ENCODE data around the gene CAPN10.

Gene CAPN10

DNA sequence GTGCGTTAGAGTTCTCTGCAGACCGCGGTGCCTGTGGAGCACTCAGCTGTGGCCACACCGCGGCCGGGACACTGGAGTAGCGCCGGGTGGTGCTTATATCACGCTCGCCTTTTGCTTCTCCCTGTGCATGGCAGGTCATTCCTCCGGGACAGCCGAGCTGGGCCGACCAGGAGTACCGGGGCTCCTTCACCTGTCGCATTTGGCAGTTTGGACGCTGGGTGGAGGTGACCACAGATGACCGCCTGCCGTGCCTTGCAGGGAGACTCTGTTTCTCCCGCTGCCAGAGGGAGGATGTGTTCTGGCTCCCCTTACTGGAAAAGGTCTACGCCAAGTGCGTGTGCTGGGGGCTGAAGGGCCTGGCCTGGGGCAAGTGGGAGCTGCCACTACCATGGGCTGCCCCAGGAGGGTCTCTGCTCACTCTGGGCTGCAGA lies 4.2 kb downstream of the CAPN10 start:
- no peak for DNase-seq

DNA sequence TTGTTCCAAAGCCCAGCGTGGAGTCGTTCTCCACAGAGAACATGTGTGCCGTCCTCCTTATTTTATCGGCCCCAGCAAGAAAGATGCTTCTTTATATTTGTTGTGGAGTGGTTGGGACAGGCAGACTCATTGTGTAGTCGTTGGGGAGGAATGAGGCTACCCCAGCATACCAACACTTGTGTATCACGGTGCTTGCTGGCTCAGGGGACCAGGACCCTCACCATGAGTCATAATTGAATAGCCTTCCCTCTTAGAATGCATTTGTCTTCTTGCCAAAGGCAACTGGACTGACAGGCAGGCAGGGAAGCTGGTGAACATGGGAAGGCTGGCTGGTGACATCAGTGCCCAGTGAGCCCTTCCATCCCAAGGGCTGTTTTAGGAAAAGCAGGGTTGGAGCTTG lies 4.7 kb downstream of the CAPN10 start:
- DNase-seq = no peak

DNA sequence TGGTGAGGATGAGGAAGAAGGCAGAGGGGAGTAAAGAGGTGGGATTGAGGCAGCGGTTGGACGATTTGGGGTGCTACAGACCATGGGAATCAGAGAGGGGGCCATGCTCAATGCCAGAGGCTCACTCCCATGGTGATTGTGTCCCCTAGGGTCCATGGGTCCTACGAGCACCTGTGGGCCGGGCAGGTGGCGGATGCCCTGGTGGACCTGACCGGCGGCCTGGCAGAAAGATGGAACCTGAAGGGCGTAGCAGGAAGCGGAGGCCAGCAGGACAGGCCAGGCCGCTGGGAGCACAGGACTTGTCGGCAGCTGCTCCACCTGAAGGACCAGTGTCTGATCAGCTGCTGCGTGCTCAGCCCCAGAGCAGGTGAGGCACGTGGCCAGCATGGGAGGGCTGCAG lies 5.2 kb downstream of the CAPN10 start:
- no peak for DNase-seq

DNA sequence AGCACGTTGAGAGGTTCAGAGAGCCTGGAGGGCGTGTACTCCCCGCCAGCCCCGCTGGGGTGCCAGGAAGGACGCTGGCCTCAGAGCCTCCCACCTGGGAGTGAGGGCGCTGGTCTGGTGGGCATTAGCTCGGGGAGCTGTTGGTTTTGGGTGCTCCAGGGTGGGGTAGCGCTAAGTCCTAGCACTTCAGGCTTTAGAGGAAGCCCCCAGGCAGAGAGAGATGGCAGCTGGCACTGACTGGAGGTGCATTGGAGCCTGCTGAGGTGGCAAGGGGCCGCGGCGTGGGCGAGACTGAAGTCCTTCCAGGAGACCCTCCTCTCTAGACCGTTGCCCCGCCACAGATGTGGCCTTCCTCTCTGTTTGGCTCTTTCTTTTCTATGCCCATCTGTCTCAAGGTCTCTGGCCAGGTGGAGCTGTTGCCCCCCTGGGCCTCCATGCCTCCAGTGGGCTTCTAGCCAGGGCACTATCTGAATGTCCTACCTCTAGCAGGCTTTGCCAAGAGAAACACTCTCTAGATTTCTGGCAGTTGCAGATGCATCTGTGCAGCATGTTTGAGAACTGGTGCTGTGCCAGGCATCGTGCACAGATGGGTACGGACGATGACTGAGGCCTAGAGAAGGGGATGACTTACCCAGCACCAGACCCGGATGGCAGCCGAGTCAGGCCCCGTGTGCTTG lies 6.6 kb downstream of the CAPN10 start:
- DNase-seq = no peak

DNA sequence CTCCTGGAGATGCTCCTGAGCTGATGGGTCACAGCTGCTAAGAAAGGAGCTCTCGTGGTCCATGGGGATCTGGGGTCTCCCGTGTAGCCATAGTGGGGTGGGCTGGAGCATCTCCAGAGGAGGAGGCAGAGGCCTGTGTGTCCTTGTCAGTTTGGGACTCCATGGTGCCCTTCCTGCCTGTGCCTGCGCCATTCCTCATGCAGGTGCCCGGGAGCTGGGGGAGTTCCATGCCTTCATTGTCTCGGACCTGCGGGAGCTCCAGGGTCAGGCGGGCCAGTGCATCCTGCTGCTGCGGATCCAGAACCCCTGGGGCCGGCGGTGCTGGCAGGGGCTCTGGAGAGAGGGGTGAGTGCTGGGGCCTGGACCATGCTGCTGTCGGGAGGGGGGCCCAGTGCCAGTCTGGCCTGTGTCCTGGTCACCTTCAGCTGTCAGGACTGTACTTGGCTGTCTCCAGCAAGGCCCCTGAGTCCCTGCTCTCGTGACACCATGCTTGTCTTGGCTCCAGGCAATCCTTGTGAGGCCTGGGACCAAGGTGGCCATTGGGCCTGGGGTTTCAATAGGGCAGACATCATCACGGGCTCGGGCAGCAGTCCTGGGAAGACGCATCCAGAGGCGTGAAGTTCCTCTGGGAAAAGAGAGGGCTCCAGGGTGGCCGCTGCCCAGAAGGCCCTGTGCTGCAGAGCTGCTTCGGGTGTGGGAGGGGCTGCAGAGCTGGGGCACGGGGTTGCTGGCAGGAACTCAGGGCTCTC lies 7.3 kb downstream of the CAPN10 start:
- no peak for DNase-seq

DNA sequence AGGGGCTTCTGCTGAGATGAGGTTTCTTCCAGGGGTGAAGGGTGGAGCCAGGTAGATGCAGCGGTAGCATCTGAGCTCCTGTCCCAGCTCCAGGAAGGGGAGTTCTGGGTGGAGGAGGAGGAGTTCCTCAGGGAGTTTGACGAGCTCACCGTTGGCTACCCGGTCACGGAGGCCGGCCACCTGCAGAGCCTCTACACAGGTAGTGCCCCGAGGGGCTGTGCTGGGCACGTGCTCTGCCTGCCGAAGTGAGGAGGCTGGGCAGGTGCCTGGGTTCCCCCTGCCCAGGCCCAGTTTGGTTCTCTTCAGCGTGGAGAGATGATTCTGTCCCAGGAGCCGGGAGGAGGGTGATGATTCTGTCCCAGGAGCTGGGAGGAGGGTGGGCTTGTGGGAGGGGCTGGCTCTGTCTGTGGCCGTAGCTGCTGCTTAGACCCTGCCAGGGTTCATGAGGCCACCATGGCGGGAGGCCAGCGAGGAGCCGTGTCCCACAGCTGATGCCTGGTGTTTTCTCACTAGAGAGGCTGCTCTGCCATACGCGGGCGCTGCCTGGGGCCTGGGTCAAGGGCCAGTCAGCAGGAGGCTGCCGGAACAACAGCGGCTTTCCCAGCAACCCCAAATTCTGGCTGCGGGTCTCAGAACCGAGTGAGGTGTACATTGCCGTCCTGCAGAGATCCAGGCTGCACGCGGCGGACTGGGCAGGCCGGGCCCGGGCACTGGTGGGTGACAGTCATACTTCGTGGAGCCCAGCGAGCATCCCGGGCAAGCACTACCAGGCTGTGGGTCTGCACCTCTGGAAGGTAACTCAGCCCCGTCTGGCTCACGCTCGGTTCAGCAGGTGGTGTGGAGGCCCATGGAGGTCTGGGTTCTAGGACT lies 8.2 kb downstream of the CAPN10 start:
- no peak for DNase-seq

DNA sequence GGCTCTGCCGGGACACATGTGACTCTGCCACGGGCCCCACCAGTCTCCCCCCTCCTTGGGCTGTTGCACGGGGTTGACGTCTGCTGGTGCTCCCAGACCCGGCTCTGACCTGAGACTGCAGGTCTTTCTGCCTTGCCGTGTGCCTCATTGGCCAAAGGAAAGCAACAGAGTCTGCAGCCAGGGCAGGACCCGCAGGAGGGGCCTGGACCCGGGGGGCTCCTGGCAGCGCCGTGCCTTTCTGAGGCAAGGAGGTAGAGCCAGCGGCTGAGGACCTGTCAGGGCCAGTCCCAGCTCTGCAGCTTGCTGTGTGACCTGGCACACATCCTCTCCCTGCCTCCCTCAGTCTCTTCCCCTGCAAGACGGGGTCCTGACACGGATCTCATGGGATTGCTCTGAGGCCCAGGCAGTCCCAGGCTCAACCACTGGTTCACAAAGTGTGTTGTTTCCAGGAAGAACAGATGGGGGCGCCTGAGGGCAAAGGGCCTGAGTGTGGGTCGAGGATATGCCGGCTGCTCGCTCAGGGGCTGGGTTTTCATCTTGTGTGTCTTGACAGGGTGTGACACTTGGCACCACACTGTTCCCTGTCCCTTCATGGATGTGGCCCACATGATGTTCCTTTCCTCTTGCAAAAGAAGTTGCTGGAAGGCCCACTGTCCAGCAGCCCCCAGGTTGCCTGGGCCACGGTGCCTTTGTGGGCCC lies 9.0 kb downstream of the CAPN10 start:
- DNase-seq = no peak

DNA sequence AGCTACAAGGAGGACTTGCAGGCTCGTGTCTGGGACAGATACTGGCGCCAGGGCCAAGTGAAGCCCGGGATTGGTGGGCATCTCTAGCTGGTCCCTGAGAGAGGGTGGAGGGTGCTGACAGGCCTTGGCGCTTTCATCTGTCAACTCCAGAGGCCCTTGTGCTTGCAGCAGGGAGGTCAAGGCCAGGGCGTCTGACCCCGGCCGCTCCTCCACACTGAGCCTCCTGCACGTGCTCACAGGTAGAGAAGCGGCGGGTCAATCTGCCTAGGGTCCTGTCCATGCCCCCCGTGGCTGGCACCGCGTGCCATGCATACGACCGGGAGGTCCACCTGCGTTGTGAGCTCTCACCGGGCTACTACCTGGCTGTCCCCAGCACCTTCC lies 9.5 kb downstream of the CAPN10 start:
- no peak for DNase-seq

DNA sequence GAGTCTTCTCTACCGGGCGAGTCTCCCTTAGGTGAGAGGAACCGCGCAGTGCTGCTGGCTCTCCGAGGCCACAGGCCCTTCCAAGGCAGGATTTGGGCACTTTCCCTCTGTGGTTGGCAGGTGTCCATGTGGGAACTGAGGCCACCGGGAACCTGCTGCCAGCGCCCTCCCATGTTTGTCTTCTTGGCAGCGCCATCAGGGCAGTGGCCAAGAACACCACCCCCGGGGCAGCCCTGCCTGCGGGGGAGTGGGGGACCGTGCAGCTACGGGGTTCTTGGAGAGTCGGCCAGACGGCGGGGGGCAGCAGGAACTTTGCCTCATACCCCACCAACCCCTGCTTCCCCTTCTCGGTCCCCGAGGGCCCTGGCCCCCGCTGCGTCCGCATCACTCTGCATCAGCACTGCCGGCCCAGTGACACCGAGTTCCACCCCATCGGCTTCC lies 10.0 kb downstream of the CAPN10 start:
- no peak for DNase-seq

DNA sequence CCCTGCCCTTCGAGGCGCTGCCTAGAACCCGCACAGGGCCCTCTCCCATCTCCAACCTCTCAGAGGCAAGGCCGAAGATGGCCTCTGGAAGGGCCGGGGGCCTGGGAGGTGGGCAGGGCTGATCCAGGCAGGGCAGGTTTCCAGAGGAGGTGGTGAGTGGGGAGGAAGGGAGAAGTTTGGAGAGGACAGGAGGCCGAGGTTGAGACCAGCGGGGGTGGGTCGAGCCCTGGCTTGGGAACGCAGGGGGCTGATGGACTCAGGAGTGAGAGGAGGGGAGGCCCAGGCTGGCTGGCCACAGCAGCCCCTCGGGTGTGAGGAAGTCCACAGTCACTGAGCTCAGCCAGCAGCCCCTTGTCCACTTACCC lies 10.5 kb downstream of the CAPN10 start:
- DNase-seq = no peak

DNA sequence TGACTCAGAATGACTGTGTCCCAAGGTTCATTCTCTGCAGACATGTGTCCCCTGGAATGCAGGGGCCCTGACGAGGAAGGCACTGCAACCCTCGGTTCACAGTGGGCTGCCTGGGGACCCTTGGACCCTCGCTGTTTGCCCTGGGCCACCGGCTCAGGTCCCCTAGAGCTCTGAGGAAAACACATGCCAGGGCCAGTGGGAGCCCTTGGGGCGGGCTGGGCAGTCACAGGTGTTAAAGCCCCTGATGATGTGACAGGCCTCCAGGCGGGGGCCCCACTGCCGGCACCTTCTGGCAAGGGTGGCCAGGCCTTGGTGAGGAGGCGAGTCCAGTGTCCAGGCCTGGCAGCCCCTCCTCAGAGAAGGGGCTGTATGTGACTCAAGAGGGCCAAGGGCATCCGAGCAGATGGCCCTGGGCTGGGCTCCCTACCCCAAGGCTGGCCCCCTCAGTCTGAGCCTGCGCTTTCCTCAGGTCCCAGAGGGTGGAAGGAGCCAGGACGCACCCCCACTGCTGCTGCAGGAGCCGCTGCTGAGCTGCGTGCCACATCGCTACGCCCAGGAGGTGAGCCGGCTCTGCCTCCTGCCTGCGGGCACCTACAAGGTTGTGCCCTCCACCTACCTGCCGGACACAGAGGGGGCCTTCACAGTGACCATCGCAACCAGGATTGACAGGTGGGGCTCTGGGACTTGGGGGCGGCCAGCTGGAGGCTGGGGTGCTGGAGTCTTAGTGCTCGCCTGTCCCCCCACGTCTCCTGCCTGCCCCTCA lies 11.1 kb downstream of the CAPN10 start:
- DNase-seq = no peak

DNA sequence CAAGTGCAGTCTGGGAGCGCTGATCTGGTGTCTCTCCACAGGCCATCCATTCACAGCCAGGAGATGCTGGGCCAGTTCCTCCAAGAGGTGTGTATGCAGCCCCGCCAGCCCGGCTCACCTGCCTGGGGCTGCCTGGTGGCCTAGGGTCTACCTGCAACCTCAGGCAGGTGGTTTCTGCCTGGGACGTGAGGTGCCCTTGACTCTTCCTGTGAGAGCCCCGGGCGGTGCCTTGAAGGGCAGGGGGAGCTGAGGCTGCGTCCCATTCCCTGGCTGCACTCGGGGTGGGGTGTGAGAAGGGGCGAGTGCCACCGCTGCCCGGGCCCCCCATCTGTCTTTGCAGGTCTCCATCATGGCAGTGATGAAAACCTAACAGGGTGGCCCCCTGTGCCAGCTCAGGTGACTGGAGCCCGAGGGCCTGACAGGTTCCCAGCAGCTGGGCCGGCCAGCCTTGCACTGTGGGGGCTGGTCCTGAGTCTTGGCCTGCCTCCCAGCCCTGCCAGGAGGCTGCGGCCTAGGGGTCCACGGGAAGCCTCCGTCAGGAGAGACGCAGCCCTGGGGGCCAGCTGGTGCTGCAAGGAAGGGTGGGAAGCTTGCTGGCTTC lies 11.9 kb downstream of the CAPN10 start:
- no peak for DNase-seq

DNA sequence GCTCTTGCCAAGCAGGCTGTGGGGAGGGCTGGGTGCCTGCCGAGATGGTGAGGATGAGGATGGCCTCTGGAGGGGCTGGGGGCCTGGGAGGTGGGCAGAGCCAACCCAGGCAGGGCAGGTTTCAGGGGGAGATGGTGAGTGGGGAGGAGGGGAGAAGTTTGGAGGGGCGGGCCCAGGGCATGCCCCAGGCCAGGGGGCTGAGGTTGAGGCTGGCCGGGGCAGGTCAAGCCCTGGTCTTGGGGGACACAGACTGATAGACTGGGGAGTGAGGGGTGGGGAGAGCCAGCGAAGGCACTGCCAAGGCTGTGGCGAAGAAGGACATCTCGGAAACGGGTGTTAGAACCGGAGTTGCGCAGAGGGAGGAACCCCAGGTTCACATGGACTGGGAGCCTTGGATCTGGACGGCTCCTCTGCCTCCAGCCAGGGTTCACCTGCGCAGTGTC lies 12.6 kb downstream of the CAPN10 start:
- no peak for DNase-seq

DNA sequence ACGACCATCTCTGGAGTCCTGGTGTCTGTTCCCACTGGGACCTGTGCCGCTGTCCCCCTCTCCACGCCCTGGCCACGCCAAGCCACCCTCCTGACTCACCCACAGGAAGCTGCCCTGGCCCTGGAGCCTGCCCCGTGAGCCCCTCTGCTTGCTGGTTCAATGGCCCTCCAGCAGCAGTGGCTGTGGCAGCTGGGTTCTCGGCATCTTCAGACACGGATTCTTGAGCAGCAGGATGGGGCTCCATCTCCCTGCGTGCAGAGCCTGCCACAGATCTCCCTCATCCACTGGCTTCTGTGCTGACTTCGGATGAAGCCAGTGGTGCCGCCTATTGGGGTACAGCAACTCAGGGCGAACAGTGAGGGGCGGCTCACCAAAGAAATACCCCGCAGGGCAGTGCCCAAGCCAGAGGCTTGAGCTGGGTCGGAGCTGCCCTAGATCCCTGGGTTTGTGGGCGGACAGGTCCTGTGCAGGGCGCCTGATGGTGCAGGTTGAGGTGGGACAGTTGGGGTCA lies 14.0 kb downstream of the CAPN10 start:
- DNase-seq = no peak

DNA sequence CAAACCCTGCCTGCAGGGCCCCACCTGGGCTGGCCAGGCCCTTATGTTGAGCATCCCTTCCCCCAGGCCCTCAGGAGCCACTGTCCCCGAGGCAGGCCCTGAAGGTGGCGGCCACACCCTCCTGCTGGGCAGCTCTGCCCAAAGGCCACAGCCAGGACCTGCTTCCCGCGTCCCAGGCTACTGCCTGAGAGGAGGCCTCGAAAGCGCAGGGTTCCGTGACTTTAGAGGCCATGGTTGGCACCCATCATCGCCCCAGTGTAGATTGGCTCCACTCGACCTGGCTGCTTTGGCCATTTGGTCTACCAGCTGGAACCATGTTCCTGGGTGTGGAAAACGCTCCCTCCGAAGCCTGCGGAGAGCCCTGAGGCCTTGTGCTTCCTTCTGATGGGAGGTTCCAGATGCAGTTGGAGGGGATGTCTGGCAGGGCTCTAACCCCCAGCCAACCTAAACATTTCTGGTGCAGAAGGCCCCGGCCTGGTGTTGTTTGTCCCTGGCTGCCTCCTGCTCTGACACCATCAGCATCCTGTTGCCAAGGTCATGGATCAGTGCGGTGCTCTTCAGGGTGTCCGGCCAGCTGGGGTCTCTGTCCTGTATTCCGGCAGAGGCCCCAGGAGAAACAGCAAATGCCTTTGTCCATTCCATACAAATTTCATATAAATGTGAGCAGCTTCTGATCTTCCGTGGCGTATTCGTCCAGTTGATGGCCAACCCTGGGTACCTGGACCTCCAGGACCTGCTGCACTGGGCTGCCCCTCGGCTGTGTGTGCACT lies 14.7 kb downstream of the CAPN10 start:
- no peak for DNase-seq

DNA sequence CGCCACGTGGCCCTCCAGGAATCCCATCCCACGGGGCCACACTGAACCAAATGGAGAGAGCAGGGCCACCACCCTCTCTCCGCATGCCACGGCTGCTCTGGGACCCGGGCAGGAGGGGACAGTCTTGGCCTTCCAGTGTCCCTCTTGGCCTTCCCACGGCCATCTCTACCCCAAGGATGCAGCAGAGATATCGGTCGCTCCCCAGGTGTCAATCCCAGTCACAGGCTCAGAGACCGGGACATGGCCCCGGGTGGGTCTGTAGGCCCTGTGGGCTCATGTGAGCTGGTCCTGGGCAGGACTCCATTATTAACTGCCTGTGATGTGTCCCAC lies 15.3 kb downstream of the CAPN10 start:
- no peak for DNase-seq

DNA sequence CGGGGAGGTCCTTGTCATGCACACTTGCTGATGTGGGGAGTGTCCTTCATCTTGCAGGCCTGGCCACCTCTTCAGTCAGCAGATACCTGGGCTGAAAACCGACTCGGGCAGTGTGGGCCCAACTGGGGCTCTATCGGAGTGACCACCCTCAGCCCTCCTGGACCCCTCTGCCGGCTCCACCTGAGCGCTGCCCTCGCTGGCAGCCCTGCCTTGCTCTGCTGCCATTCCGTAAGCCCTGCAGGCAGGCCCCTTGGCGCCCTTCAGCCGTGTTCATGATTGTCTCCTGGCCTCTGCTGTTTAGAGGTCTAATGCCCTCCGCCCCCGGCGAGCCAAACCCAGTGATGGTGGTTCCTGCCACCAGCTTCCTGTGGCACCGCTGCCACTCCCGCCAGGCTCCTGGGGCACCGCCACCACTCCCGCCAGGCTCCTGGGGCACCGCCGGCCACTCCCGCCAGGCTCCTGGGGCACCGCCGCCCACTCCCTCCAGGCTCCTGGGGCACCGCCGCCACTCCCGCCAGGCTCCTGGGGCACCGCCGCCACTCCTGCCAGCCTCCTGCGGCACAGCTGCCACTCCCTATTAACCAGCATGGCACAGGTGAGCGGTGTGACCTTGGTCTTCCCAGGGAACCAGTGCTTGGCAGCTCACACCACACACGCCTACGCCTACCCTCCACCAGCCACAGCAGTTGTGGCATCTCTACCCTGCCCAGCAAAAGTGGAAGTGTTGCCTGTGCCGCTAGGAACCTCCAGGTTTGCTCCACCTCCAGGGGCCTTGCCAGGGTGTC lies 15.9 kb downstream of the CAPN10 start:
- DNase-seq = no peak

DNA sequence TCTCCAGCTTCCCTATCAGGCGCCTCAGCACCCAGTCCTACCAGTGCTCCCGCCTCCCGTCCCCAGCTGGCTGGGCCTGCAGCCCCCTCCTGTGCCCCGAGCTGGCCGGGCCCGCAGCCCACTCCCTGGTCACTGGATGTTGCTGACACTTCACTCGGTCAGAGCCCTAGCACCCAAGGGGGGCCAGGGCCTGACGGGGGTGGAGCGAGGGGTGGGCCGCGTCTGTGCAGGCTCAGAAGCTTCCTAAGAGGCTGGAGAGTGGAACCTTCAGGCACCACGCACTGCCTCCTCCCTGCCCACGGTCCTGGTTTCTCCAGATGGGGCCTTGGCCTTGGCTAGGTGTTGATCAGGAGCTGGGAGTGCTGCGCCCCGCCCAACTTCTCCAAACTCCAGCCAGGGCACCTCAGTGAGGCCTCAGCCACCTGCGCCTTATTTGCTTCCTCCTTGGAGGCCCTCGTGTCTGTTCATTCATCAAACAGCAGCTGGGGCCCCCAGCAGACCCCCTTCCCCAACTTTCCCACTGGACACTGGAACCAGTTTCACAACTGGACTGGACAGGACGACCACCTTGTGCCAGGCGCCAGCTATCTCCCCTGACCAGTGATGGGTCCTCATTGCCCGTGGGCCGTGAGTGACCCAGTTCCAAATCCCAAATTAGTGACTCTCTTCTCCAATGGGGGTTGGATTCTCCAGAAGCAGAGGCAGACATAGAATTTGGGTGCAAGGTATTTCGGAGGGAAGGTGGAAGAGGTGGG lies 16.7 kb downstream of the CAPN10 start:
- no peak for DNase-seq

DNA sequence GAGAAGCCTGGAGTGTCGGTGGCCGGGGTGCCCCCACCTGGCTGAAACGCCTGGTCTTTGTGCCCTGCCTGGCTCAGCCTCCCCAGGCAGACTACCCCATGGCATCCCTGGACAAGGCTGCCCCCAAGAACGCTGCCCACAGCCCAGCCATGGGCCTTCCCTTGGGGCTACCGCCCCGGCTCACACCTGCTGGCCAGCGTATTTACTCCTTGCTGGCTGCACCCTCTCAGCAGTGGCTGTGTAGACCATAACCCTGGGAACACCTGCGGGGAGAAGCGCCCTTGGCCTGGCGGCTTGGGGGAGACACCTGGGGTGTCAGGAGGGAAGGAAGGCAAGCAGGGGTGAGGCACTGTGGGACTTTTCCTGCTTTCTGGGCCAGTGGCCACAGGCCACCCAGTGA lies 17.3 kb downstream of the CAPN10 start:
- no peak for DNase-seq

Measured in activated CD4-positive, alpha-beta T cell treated with anti-CD3 and anti-CD28 coated beads, Interleukin-2, amount 50 U/mL, for 1 hour (primary cell).